GM12892 (cell line): ENCODE results near the gene LYRM7.
A peak's percentile ranks its signal among the peaks of the same experiment; 100 is the strongest.
"Not testable (repeated sequence)": the region's sequence is repeated elsewhere in the genome, so short reads cannot be mapped to it uniquely, and the experiment has no call there.

Experiments used
- DNase-seq: peaks from one replicate; pipeline ENCODE4 v3.0.0; 2011; ENCODE audit not compliant: insufficient read length
- FAIRE-seq: peaks from 2 replicates; lab custom pipeline; 2011; peaks lifted over from hg19 to GRCh38; lab: Jason Lieb, UNC
- POLR2A ChIP-seq: IDR thresholded peaks from 2 replicates; pipeline ENCODE4 v1.6.1; 2011; ENCODE audit warnings: low read depth, low read length, control low read depth
- POLR2AphosphoS5 ChIP-seq: IDR thresholded peaks from 2 replicates; pipeline ENCODE4 v1.6.1; 2011; ENCODE audit warnings: low read depth, low read length, control low read depth
- TAF1 ChIP-seq: IDR thresholded peaks from 2 replicates; pipeline ENCODE4 v1.6.1; 2011; ENCODE audit warnings: low read depth, mild to moderate bottlenecking, control low read depth, low read length, borderline replicate concordance

LYRM7 gene

DNA sequence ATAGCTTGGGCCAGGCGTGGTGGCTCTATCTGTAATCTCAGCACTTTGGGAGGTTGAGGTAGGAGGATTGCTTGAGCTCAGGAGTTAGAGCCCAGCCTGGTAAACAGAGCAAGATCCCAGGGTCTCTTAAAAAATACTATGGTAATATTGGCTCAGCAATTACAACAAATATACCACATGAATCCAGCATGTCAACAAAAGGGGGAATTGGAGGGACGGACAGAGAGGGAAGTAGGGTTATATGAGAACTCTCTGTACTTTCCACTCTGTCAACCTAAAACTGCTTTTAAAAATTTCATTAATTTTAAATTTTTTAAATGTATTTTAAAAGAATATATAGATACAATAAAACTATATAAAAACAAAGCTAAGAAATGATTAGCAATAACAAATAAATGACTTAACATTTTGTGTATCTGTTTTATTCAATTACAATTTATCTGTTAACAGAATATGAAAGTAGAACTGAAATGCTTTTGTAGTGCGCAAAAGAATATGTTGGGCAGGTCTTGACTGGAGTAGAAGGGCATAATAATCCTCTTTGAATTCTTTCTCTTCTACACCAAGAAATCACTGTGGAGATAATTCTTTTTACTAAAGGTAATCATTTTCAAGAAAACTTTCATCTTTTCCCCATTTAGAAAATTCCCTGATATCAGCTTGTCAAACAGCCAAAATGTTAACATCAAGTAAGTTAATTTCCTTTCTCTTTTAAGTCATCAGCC lies 80.2 kb downstream of the LYRM7 start:
- no peak for TF ChIP-seq TAF1
- TF ChIP-seq POLR2A, result no peak
- no peak for TF ChIP-seq POLR2AphosphoS5
- DNase-seq (no peak), FAIRE-seq (no peak)

- peak; percentile 61; the same call in 1 of the 2 replicates for TF ChIP-seq TAF1
- TF ChIP-seq POLR2A, result peak; percentile 73
- peak; percentile 75 for TF ChIP-seq POLR2AphosphoS5
- FAIRE-seq (peak; percentile 97), DNase-seq (no peak)
Observed at GRCh38 chr5:131252824-131253171, 82.1 kb downstream of the LYRM7 start.

DNA sequence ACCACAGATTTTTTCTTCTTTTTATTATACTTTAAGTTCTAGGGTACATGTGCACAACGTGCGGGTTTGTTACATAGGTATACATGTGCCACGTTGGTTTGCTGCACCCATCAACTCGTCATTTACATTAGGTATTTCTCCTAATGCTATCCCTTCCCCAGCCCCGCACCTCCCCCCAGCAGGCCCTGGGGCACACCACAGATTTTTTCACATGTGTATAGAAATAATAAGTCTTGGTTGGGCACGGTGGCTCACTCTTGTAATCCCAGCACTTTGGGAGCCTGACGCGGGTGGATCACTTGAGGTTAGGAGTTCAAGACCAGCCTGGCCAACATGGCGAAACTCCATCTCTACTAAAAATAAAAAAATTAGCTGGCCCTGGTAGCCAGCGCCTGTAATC lies 83.3 kb downstream of the LYRM7 start:
- FAIRE-seq, result not testable (repeated sequence)

GRCh38 chr5:131254741-131255140 lies 84.0 kb downstream of the LYRM7 start:
- TF ChIP-seq POLR2A, result no peak
- TF ChIP-seq TAF1, result no peak
- no peak for TF ChIP-seq POLR2AphosphoS5
- no peak for FAIRE-seq

More for the DNA sequence above, 83.3 kb downstream of the LYRM7 start:
- not testable (repeated sequence) for DNase-seq

More at GRCh38 chr5:131254741-131255140, 84.0 kb downstream of the LYRM7 start:
- DNase-seq, result no peak
